GM18868 (cell line): ENCODE results near the gene ATG16L1.

Source experiments
- ATAC-seq: cut with Tn5 transposase; IDR thresholded peaks from one replicate; pipeline ENCODE4 v1.9.1; 2021; ENCODE audit warnings: mild to moderate bottlenecking, moderate library complexity; ENCODE audit not compliant: unreplicated experiment

The ATG16L1 gene

GRCh38 chr2:233226511-233227031 lies 24.9 kb upstream of the ATG16L1 start:
- ATAC-seq = no peak

- no peak for ATAC-seq
Observed at GRCh38 chr2:233227346-233227978, 24.0 kb upstream of the ATG16L1 start.

GRCh38 chr2:233228376-233228775 lies 23.1 kb upstream of the ATG16L1 start:
- ATAC-seq = no peak

- ATAC-seq = no peak
Observed at GRCh38 chr2:233233618-233234230, 17.7 kb upstream of the ATG16L1 start.

GRCh38 chr2:233234264-233234663 lies 17.2 kb upstream of the ATG16L1 start:
- no peak for ATAC-seq

GRCh38 chr2:233234996-233235395 lies 16.5 kb upstream of the ATG16L1 start:
- no peak for ATAC-seq

- ATAC-seq = no peak
Observed at GRCh38 chr2:233235977-233236376, 15.5 kb upstream of the ATG16L1 start.

- no peak for ATAC-seq
Observed at GRCh38 chr2:233236820-233237589, 14.5 kb upstream of the ATG16L1 start.

GRCh38 chr2:233240897-233241296 lies 10.6 kb upstream of the ATG16L1 start:
- no peak for ATAC-seq

GRCh38 chr2:233241803-233242202 lies 9.7 kb upstream of the ATG16L1 start:
- ATAC-seq = no peak

- peak; percentile 58 for ATAC-seq
Observed at GRCh38 chr2:233242231-233242927, 9.1 kb upstream of the ATG16L1 start.

GRCh38 chr2:233243348-233243747 lies 8.1 kb upstream of the ATG16L1 start:
- ATAC-seq = no peak

GRCh38 chr2:233244818-233245217 lies 6.7 kb upstream of the ATG16L1 start:
- no peak for ATAC-seq

- ATAC-seq = no peak
Observed at GRCh38 chr2:233245406-233245805, 6.1 kb upstream of the ATG16L1 start.

GRCh38 chr2:233247116-233247515 lies 4.4 kb upstream of the ATG16L1 start:
- no peak for ATAC-seq

- no peak for ATAC-seq
Observed at GRCh38 chr2:233247744-233248143, 3.7 kb upstream of the ATG16L1 start.

- ATAC-seq = no peak
Observed at GRCh38 chr2:233248999-233249398, 2.5 kb upstream of the ATG16L1 start.

GRCh38 chr2:233250568-233250967 lies 905 bp upstream of the ATG16L1 start:
- no peak for ATAC-seq

- peak; percentile 11 for ATAC-seq
Observed at GRCh38 chr2:233250985-233251305, 528 bp upstream of the ATG16L1 start.

GRCh38 chr2:233252227-233252626 lies 754 bp downstream of the ATG16L1 start:
- no peak for ATAC-seq

GRCh38 chr2:233255151-233255550 lies 3.7 kb downstream of the ATG16L1 start:
- no peak for ATAC-seq
